Endodermal cell (in vitro differentiated cells): Measurements from ENCODE around the gene ATAD2B. TPM values are rescaled to one million over a fixed set of nuclear protein-coding genes. Genes with fewer than 3 reads are reported as not detected.

ENCODE experiments used
- DNase-seq: peaks from one replicate; pipeline ENCODE4 v3.0.0-alpha.2; 2017
- H3K27ac ChIP-seq: 2 replicates; pipeline ENCODE4 v1.5.1; 2013; ENCODE audit warnings: mild to moderate bottlenecking, low read depth, low read length, moderate library complexity
- H3K27me3 ChIP-seq: 2 replicates; pipeline ENCODE4 v1.6.1; 2013; ENCODE audit warnings: mild to moderate bottlenecking, low read length, moderate library complexity; ENCODE audit not compliant: insufficient read depth, control insufficient read depth, poor library complexity, severe bottlenecking
- H3K36me3 ChIP-seq: 2 replicates; pipeline ENCODE4 v1.7.0; 2013; ENCODE audit warnings: mild to moderate bottlenecking, low read length, moderate library complexity; ENCODE audit not compliant: control insufficient read depth, insufficient read depth
- H3K4me1 ChIP-seq: one replicate; pipeline ENCODE4 v1.7.0; 2013; ENCODE audit warnings: low read length; ENCODE audit not compliant: control insufficient read depth, insufficient read depth
- H3K4me3 ChIP-seq: 2 replicates; pipeline ENCODE4 v1.5.1; 2013; ENCODE audit warnings: mild to moderate bottlenecking, low read length, moderate library complexity
- H3K9ac ChIP-seq: 2 replicates; pipeline ENCODE4 v1.6.1; 2013; ENCODE audit warnings: mild to moderate bottlenecking, low read length, moderate library complexity; ENCODE audit not compliant: poor library complexity, severe bottlenecking; ENCODE audit errors: extremely low read depth
- H3K9me3 ChIP-seq: 2 replicates; pipeline ENCODE4 v1.6.1; 2013; ENCODE audit warnings: mild to moderate bottlenecking, low read length, moderate library complexity; ENCODE audit not compliant: control insufficient read depth
- H3K27ac Mint-ChIP-seq: 2 replicates; pipeline ENCODE4 v1.8.0; 2020; ENCODE audit warnings: mixed read lengths
- H3K27me3 Mint-ChIP-seq: 2 replicates; pipeline ENCODE4 v1.8.0; 2021; ENCODE audit warnings: mild to moderate bottlenecking, mixed read lengths; ENCODE audit not compliant: insufficient read depth
- H3K36me3 Mint-ChIP-seq: 2 replicates; pipeline ENCODE4 v1.8.0; 2020; ENCODE audit warnings: low read depth, mixed read lengths
- H3K4me1 Mint-ChIP-seq: 2 replicates; pipeline ENCODE4 v1.8.0; 2020; ENCODE audit warnings: mixed read lengths
- H3K4me3 Mint-ChIP-seq: 2 replicates; pipeline ENCODE4 v1.8.0; 2020; ENCODE audit warnings: mild to moderate bottlenecking, moderate library complexity, mixed read lengths
- H3K9me3 Mint-ChIP-seq: 2 replicates; pipeline ENCODE4 v1.8.0; 2020; ENCODE audit warnings: mild to moderate bottlenecking, mixed read lengths
- WGBS, 2 experiments: methylation state at CpG; one replicate each; pipeline versions ENCODE4 v1.1.5 to v1.1.7; 2013; ENCODE audit warnings: missing lambda C conversion rate in 2 of 2, mixed read lengths in 1 of 2; ENCODE audit not compliant: insufficient coverage in 1 of 2, insufficient read length in 1 of 2; 5-methylcytosine and 5-hydroxymethylcytosine counted together
- total RNA-seq, 2 donors: library from RNA; stranded (reverse); fragmentation: NEBNext Ultra II Directional in 1 of 2; extraction: Animal tissue kit (Norgen Biotek cat#: 25700) in 1 of 2; gene quantifications; 2 replicates in 1 of 2; 3 replicates in 1 of 2; pipeline ENCODE4 v1.2.1, GENCODE V29; 2021
- TF ChIP-seq, protein P1 (sequence below): fragments of 200-600 bp; sonication (generic); conservative IDR thresholded peaks from 2 replicates; pipeline ENCODE4 v1.5.0; 2021; ENCODE audit warnings: antibody characterized with exemption, mild to moderate bottlenecking

ATAD2B gene
- total RNA-seq, 2 donors from 2014 or later = 18.6 to 20.7 TPM

GRCh38 chr2:23791030-23791429 is 135.9 kb downstream of the ATAD2B start:
- Mint-ChIP-seq H3K27ac (no peak overlapping the region), H3K27me3 (no peaks in the 10 kb centered on the region), H3K4me1 (no peaks in the 10 kb centered on the region), H3K36me3 (peaks cover 3% of the 10 kb centered on the region), H3K9me3 (no peaks in the 10 kb centered on the region), H3K4me3 (no peak overlapping the region)
- Histone ChIP-seq H3K27ac (no peak overlapping the region), H3K9me3 (no peaks in the 10 kb centered on the region), H3K4me3 (no peak overlapping the region), H3K9ac (no peak overlapping the region), H3K27me3 (no peaks in the 10 kb centered on the region), H3K36me3 (peaks cover 8% of the 10 kb centered on the region), H3K4me1 (peaks cover 9% of the 10 kb centered on the region)
- DNase-seq = no peak
- TF ChIP-seq, protein P1, sequence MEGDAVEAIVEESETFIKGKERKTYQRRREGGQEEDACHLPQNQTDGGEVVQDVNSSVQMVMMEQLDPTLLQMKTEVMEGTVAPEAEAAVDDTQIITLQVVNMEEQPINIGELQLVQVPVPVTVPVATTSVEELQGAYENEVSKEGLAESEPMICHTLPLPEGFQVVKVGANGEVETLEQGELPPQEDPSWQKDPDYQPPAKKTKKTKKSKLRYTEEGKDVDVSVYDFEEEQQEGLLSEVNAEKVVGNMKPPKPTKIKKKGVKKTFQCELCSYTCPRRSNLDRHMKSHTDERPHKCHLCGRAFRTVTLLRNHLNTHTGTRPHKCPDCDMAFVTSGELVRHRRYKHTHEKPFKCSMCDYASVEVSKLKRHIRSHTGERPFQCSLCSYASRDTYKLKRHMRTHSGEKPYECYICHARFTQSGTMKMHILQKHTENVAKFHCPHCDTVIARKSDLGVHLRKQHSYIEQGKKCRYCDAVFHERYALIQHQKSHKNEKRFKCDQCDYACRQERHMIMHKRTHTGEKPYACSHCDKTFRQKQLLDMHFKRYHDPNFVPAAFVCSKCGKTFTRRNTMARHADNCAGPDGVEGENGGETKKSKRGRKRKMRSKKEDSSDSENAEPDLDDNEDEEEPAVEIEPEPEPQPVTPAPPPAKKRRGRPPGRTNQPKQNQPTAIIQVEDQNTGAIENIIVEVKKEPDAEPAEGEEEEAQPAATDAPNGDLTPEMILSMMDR = no peak

- Histone ChIP-seq H3K9ac (no peak overlapping the region), H3K9me3 (no peaks in the 10 kb centered on the region), H3K27me3 (no peaks in the 10 kb centered on the region), H3K4me1 (peaks cover 9% of the 10 kb centered on the region), H3K4me3 (no peak overlapping the region), H3K36me3 (peaks cover 11% of the 10 kb centered on the region), H3K27ac (no peak overlapping the region)
- WGBS, 2 experiments = 97 to 100% methylated on average over 1 of the region's 1 CpG
- H3K27ac Mint-ChIP-seq = no peak overlapping the region
- TF ChIP-seq, protein P1 = no peak
- DNase-seq = no peak
- H3K36me3 Mint-ChIP-seq = peaks cover 6% of the 10 kb centered on the region
- H3K4me1 Mint-ChIP-seq = no peaks in the 10 kb centered on the region
- H3K9me3 Mint-ChIP-seq = no peaks in the 10 kb centered on the region
- no peaks in the 10 kb centered on the region for H3K27me3 Mint-ChIP-seq
- no peak overlapping the region for H3K4me3 Mint-ChIP-seq
Measured at GRCh38 chr2:23789012-23789411, 137.9 kb downstream of the ATAD2B start.

GRCh38 chr2:23788100-23788499 is 138.8 kb downstream of the ATAD2B start:
- H3K27ac ChIP-seq = no peak overlapping the region
- H3K4me1 ChIP-seq = peaks cover 12% of the 10 kb centered on the region
- H3K9me3 ChIP-seq = no peaks in the 10 kb centered on the region
- DNase-seq = no peak
- no peaks in the 10 kb centered on the region for H3K27me3 ChIP-seq
- no peak overlapping the region for H3K4me3 Mint-ChIP-seq
- TF ChIP-seq, protein P1 = peak; percentile 40
- no peak overlapping the region for H3K9ac ChIP-seq
- no peaks in the 10 kb centered on the region for H3K27me3 Mint-ChIP-seq
- H3K4me1 Mint-ChIP-seq = no peaks in the 10 kb centered on the region
- no peak overlapping the region for H3K4me3 ChIP-seq
- WGBS, 2 experiments = 56 to 84% methylated on average over 1 of the region's 1 CpG
- no peaks in the 10 kb centered on the region for H3K9me3 Mint-ChIP-seq
- H3K36me3 Mint-ChIP-seq = peaks cover 6% of the 10 kb centered on the region
- H3K36me3 ChIP-seq = peaks cover 13% of the 10 kb centered on the region
- no peak overlapping the region for H3K27ac Mint-ChIP-seq
